HL-60 (cell line): ENCODE data around the gene BPIFB3.
"Not testable (repeated sequence)": the region's sequence is repeated elsewhere in the genome, so short reads cannot be mapped to it uniquely, and the experiment has no call there.

Experiments
- DNase-seq, 2 experiments: peaks; one replicate each; pipeline ENCODE4 v3.0.0-alpha.2; 2010 to 2020; ENCODE audit warnings: low read depth in 1 of 2, low spot score in 1 of 2
- H3K27ac ChIP-seq: fragments of 250-450 bp; sonication (Bioruptor Pico); replicated peaks from 2 replicates; pipeline ENCODE4 v1.5.1; 2020; ENCODE audit warnings: mild to moderate bottlenecking, moderate library complexity
- H3K27me3 ChIP-seq: fragments of 250-450 bp; sonication (Bioruptor Pico); 2 replicates; pipeline ENCODE4 v1.5.1; 2021; ENCODE audit warnings: mild to moderate bottlenecking, moderate library complexity; ENCODE audit not compliant: insufficient read depth, poor library complexity, severe bottlenecking
- H3K4me3 ChIP-seq: replicated peaks from 2 replicates; pipeline ENCODE4 v1.5.1; 2011; ENCODE audit warnings: mild to moderate bottlenecking, control low read depth, low read length; ENCODE audit not compliant: insufficient read depth
- CTCF ChIP-seq: IDR thresholded peaks from one replicate; pipeline ENCODE4 v1.5.1; 2011; ENCODE audit warnings: low read length, control low read depth, inconsistent platforms; ENCODE audit not compliant: insufficient read depth
- GABPA ChIP-seq: IDR thresholded peaks from 2 replicates; pipeline ENCODE4 v1.6.1; 2012; ENCODE audit warnings: low read depth
- POLR2AphosphoS5 ChIP-seq: IDR thresholded peaks from 2 replicates; pipeline ENCODE4 v1.6.1; 2012; ENCODE audit warnings: low read depth
- SPI1 ChIP-seq: IDR thresholded peaks from 2 replicates; pipeline ENCODE4 v1.6.1; 2012; ENCODE audit warnings: low read depth, mild to moderate bottlenecking, borderline replicate concordance
- TF ChIP-seq, protein P1 (sequence below): IDR thresholded peaks from 2 replicates; pipeline ENCODE4 v1.6.1; 2012; ENCODE audit warnings: low read depth; ENCODE audit not compliant: insufficient replicate concordance

Gene BPIFB3

GRCh38 chr20:33106058-33106620 lies 52.4 kb downstream of the BPIFB3 start:
- DNase-seq, H3K27ac ChIP-seq, H3K4me3 ChIP-seq, H3K27me3 ChIP-seq: not testable (repeated sequence)

DNA sequence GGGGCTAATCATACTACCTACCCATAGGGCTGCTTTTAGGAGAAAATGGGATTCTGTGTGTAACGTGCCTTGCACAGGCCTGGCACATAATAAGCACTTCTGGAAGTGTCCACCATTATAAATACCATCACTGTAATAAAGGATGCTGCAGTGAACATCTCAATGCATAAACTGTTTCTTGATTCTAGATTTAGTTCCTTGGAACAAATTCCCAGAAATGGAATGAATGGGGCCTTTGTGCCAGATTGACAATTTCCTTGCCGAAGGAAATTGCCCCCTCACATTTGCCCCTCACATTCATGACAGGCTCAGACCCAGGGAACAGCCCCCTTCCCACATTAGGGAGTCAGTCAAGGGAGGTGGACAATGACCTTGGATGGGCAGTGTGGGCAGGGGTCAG lies 55.0 kb downstream of the BPIFB3 start:
- DNase-seq, result no peak
- TF ChIP-seq GABPA (no peak), CTCF (no peak), SPI1 (no peak), POLR2AphosphoS5 (no peak)
- TF ChIP-seq, protein P1, sequence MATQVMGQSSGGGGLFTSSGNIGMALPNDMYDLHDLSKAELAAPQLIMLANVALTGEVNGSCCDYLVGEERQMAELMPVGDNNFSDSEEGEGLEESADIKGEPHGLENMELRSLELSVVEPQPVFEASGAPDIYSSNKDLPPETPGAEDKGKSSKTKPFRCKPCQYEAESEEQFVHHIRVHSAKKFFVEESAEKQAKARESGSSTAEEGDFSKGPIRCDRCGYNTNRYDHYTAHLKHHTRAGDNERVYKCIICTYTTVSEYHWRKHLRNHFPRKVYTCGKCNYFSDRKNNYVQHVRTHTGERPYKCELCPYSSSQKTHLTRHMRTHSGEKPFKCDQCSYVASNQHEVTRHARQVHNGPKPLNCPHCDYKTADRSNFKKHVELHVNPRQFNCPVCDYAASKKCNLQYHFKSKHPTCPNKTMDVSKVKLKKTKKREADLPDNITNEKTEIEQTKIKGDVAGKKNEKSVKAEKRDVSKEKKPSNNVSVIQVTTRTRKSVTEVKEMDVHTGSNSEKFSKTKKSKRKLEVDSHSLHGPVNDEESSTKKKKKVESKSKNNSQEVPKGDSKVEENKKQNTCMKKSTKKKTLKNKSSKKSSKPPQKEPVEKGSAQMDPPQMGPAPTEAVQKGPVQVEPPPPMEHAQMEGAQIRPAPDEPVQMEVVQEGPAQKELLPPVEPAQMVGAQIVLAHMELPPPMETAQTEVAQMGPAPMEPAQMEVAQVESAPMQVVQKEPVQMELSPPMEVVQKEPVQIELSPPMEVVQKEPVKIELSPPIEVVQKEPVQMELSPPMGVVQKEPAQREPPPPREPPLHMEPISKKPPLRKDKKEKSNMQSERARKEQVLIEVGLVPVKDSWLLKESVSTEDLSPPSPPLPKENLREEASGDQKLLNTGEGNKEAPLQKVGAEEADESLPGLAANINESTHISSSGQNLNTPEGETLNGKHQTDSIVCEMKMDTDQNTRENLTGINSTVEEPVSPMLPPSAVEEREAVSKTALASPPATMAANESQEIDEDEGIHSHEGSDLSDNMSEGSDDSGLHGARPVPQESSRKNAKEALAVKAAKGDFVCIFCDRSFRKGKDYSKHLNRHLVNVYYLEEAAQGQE, result no peak
- Histone ChIP-seq H3K27me3 (no peaks in the 10 kb centered on the region), H3K4me3 (no peak overlapping the region), H3K27ac (no peak overlapping the region)

DNA sequence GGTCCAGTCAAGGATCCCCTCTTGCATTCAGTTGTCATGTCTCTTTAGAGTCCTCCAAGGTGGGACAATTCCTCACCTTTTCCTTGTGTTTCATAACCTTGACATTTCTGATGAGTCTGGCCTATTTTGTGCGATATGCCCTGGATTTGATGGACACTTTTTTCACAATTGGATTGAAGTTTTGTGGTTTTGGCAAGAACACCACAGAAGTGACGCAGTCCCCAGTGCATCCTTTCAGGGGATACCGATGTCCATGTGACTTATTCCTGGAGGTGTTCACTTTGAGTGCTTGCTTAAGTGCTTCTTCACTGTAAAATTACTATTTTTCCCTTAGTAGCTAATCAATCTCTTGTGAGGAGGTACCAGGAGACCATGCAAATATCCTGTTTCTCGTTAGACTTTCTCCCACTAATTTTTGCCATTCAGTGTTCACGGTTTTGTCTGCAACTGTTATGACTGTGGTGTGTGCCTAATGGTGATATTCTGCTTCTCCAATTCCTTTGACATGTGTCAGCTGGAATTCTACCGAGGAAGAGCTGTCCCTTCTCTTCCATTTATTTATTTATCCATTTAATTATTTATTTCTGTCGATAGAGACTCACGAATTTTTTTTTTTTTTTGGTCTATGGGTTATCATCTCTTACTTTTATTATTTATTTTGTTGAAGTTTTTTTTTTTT lies 56.6 kb downstream of the BPIFB3 start:
- TF ChIP-seq GABPA (no peak), SPI1 (no peak), CTCF (no peak), POLR2AphosphoS5 (no peak)
- TF ChIP-seq, protein P1, result no peak
- no peak for DNase-seq
- H3K27ac ChIP-seq, result no peak overlapping the region
- H3K27me3 ChIP-seq, result no peaks in the 10 kb centered on the region
- no peak overlapping the region for H3K4me3 ChIP-seq

- DNase-seq, result no peak
- no peak for TF ChIP-seq GABPA
- TF ChIP-seq SPI1, result no peak
- no peak for TF ChIP-seq POLR2AphosphoS5
- TF ChIP-seq CTCF, result no peak
- TF ChIP-seq, protein P1, result no peak
- Histone ChIP-seq H3K27me3 (no peaks in the 10 kb centered on the region), H3K27ac (no peak overlapping the region), H3K4me3 (no peak overlapping the region)
Measured at GRCh38 chr20:33111306-33111705, 57.6 kb downstream of the BPIFB3 start.
